HCT116 (cell line): ENCODE measurements around the gene HMX1. TPM values are rescaled to one million over a fixed set of nuclear protein-coding genes. Genes with fewer than 3 reads are reported as not detected.

ENCODE experiments used
- ATAC-seq: fragments of 200-7000 bp; cut with Tn5 transposase; 2 replicates; pipeline ENCODE4 v1.9.1; 2020; ENCODE audit warnings: mild to moderate bottlenecking, moderate library complexity
- BruUV-seq: library from RNA; stranded (reverse); fragments of 400-500 nt; replicated peaks from 2 replicates; lab custom pipeline; 2021; lab: Mats Ljungman, UMichigan
- CTCF ChIA-PET: fragments of 300-600 bp; sonication (Branson Sonifier 250); formaldehyde crosslinking; loops from one replicate; lab custom pipeline; 2021; ENCODE audit warnings: antibody characterized with exemption; lab: Charles Lee
- POLR2A ChIA-PET: fragments of 300-600, 350-600 bp; sonication (Branson Sonifier 250); formaldehyde crosslinking; loops from one replicate; lab custom pipeline; 2021; ENCODE audit warnings: antibody characterized with exemption; lab: Charles Lee
- RAD21 ChIA-PET, 2 experiments: fragments of 300-600 bp; sonication (Branson Sonifier 250); formaldehyde crosslinking; loops; one replicate each; lab custom pipeline; 2023; ENCODE audit warnings: low total read pairs in 2 of 2; ENCODE audit not compliant: uncharacterized antibody in 2 of 2, unreplicated experiment in 2 of 2, low non-redundant PET in 1 of 2; lab: Charles Lee
- DNase-seq: peaks from one replicate; pipeline ENCODE4 v3.0.0-alpha.2; 2010; ENCODE audit warnings: low read depth, low spot score
- H2AFZ ChIP-seq: fragments of 200-600 bp; shearing (Covaris generic), sonication (generic); 2 replicates; pipeline ENCODE4 v1.6.1; 2017; ENCODE audit warnings: low read depth, mixed run types, mixed read lengths, antibody characterized with exemption, low read length; ENCODE audit not compliant: poor library complexity, severe bottlenecking
- H3K27ac ChIP-seq: 2 replicates; pipeline ENCODE4 v1.5.1; 2012; ENCODE audit warnings: low read depth, low read length
- H3K27me3 ChIP-seq: fragments of 200-600 bp; sonication (generic); 2 replicates; pipeline ENCODE4 v1.6.1; 2016; ENCODE audit warnings: mixed run types, low read length, mixed read lengths; ENCODE audit not compliant: insufficient read depth
- H3K36me3 ChIP-seq, 2 experiments: fragments of 200-500 bp in 1 of 2; fragments of 200-600 bp in 1 of 2; sonication (Bioruptor generic) in 1 of 2; sonication (generic) in 1 of 2; 2 replicates each; pipeline versions ENCODE4 v1.5.1 to v1.6.1; 2014 to 2016; ENCODE audit warnings: low read length in 2 of 2, inconsistent platforms in 1 of 2, mixed read lengths in 1 of 2, mixed run types in 1 of 2; ENCODE audit not compliant: insufficient read depth in 2 of 2, control insufficient read depth in 1 of 2
- H3K4me1 ChIP-seq, 2 experiments: fragments of 200-600 bp in 1 of 2; sonication (generic) in 1 of 2; 2 replicates each; pipeline versions ENCODE4 v1.5.1 to v1.6.1; 2012 to 2017; ENCODE audit warnings: low read length in 2 of 2, inconsistent platforms in 1 of 2, mild to moderate bottlenecking in 1 of 2, mixed read lengths in 1 of 2, mixed run types in 1 of 2, moderate library complexity in 1 of 2; ENCODE audit not compliant: insufficient read depth in 2 of 2, control insufficient read depth in 1 of 2
- H3K4me2 ChIP-seq: fragments of 200-600 bp; sonication (generic); 2 replicates; pipeline ENCODE4 v1.6.1; 2017; ENCODE audit warnings: mixed run types, low read length, mixed read lengths
- H3K4me3 ChIP-seq, 2 experiments: fragments of 200-600 bp in 1 of 2; sonication (generic) in 1 of 2; replicated peaks in 1 of 2; 2 replicates each; pipeline ENCODE4 v1.5.1; 2011 to 2016; ENCODE audit warnings: low read length in 2 of 2, control low read depth in 1 of 2, low read depth in 1 of 2, mild to moderate bottlenecking in 1 of 2, mixed read lengths in 1 of 2, mixed run types in 1 of 2
- H3K79me2 ChIP-seq: fragments of 200-600 bp; sonication (generic); 2 replicates; pipeline ENCODE4 v1.6.1; 2017; ENCODE audit warnings: mild to moderate bottlenecking, mixed run types, low read length, moderate library complexity, mixed read lengths; ENCODE audit not compliant: insufficient read depth
- H3K9ac ChIP-seq: fragments of 200-600 bp; sonication (generic); 2 replicates; pipeline ENCODE4 v1.6.1; 2016; ENCODE audit warnings: low read length, mixed read lengths
- H3K9me2 ChIP-seq: fragments of 200-600 bp; sonication (generic), shearing (Covaris generic); 2 replicates; pipeline ENCODE4 v1.6.1; 2017; ENCODE audit warnings: mixed run types, mild to moderate bottlenecking, moderate library complexity; ENCODE audit not compliant: insufficient read depth
- H3K9me3 ChIP-seq, 2 experiments: fragments of 200-500 bp in 1 of 2; fragments of 200-600 bp in 1 of 2; sonication (Bioruptor generic) in 1 of 2; sonication (generic) in 1 of 2; 2 replicates each; pipeline ENCODE4 v1.6.1; 2014 to 2017; ENCODE audit warnings: low read length in 2 of 2, mixed read lengths in 2 of 2, inconsistent platforms in 1 of 2, low read depth in 1 of 2, mild to moderate bottlenecking in 1 of 2, mixed run types in 1 of 2, moderate library complexity in 1 of 2; ENCODE audit not compliant: control insufficient read depth in 1 of 2, insufficient read depth in 1 of 2
- H4K20me1 ChIP-seq: fragments of 200-600 bp; sonication (generic), shearing (Covaris generic); 2 replicates; pipeline ENCODE4 v1.6.1; 2017; ENCODE audit warnings: mixed run types, mild to moderate bottlenecking, moderate library complexity; ENCODE audit not compliant: insufficient read depth
- CBX3 ChIP-seq: IDR thresholded peaks from 2 replicates; pipeline ENCODE4 v1.6.1; 2012; ENCODE audit warnings: low read depth
- EGR1 ChIP-seq: IDR thresholded peaks from 2 replicates; pipeline ENCODE4 v1.6.1; 2012; ENCODE audit warnings: low read depth
- ELF1 ChIP-seq: IDR thresholded peaks from 2 replicates; pipeline ENCODE4 v1.6.1; 2012; ENCODE audit warnings: low read depth, borderline replicate concordance
- EZH2 ChIP-seq: fragments of 200-600 bp; sonication (generic); IDR thresholded peaks from 2 replicates; pipeline ENCODE4 v1.6.1; 2017; ENCODE audit warnings: antibody characterized with exemption, mixed run types
- EZH2phosphoT487 ChIP-seq: fragments of 200-600 bp; IDR thresholded peaks from 2 replicates; pipeline ENCODE4 v1.6.1; 2018; ENCODE audit warnings: antibody characterized with exemption, borderline replicate concordance
- JUND ChIP-seq: IDR thresholded peaks from 2 replicates; pipeline ENCODE4 v1.6.1; 2012
- POLR2A ChIP-seq: IDR thresholded peaks from 2 replicates; pipeline ENCODE4 v1.7.0; 2011; ENCODE audit warnings: borderline replicate concordance; ENCODE audit not compliant: insufficient read depth, insufficient read length; ENCODE audit errors: extremely low read depth
- POLR2AphosphoS5 ChIP-seq: IDR thresholded peaks from 2 replicates; pipeline ENCODE4 v1.6.1; 2011; ENCODE audit warnings: mild to moderate bottlenecking, low read depth, low read length, moderate library complexity
- RAD21 ChIP-seq: IDR thresholded peaks from 2 replicates; pipeline ENCODE4 v1.6.1; 2012; ENCODE audit warnings: low read depth, mild to moderate bottlenecking
- SIN3A ChIP-seq: IDR thresholded peaks from 2 replicates; pipeline ENCODE4 v1.6.1; 2012; ENCODE audit warnings: low read depth
- SP1 ChIP-seq: IDR thresholded peaks from 2 replicates; pipeline ENCODE4 v1.6.1; 2012; ENCODE audit warnings: low read depth
- TCF7L2 ChIP-seq: IDR thresholded peaks from 2 replicates; pipeline ENCODE4 v1.7.0; 2011; ENCODE audit warnings: borderline replicate concordance, inconsistent platforms; ENCODE audit not compliant: insufficient read depth, insufficient read length; ENCODE audit errors: extremely low read depth
- ZFX ChIP-seq: fragments of 450-650 bp; IDR thresholded peaks from 2 replicates; pipeline ENCODE4 v1.6.1; 2017
- ZNF274 ChIP-seq: fragments of 200-500 bp; sonication (Bioruptor generic); IDR thresholded peaks from 2 replicates; pipeline ENCODE4 v1.6.1; 2014; ENCODE audit warnings: mild to moderate bottlenecking, low read depth, low read length, inconsistent platforms
- intact Hi-C: fragments of 100-400 bp; cut with micrococcal nuclease; formaldehyde crosslinking; loops from 2 replicates; pipeline ENCODE4 v1.10.0; 2022
- total RNA-seq: library from RNA; stranded (reverse); gene quantifications from one replicate; pipeline ENCODE4 v1.2.1, GENCODE V29; 2021; ENCODE audit not compliant: unreplicated experiment
- TF ChIP-seq, protein P1 (sequence below): IDR thresholded peaks from 2 replicates; pipeline ENCODE4 v1.6.1; 2011; ENCODE audit warnings: mild to moderate bottlenecking, low read length, moderate library complexity; ENCODE audit not compliant: insufficient replicate concordance; ENCODE audit errors: extremely low read depth
- TF ChIP-seq, protein P2 (sequence below): IDR thresholded peaks from 2 replicates; pipeline ENCODE4 v1.6.1; 2012; ENCODE audit warnings: low read depth
- TF ChIP-seq, protein P3 (sequence below), 3 experiments: fragments of 200-600 bp in 1 of 3; sonication (generic) in 1 of 3; IDR thresholded peaks in 2 of 3; conservative IDR thresholded peaks in 1 of 3; 2 replicates each; pipeline ENCODE4 v1.5.1; 2012 to 2017; ENCODE audit warnings: low read depth in 2 of 3, low read length in 2 of 3, antibody characterized with exemption in 1 of 3, borderline replicate concordance in 1 of 3, control low read depth in 1 of 3, mild to moderate bottlenecking in 1 of 3, mixed read lengths in 1 of 3, mixed run types in 1 of 3, moderate library complexity in 1 of 3; ENCODE audit not compliant: insufficient read depth in 1 of 3
- TF ChIP-seq, protein P4 (sequence below): IDR thresholded peaks from 2 replicates; pipeline ENCODE4 v1.6.1; 2012
- TF ChIP-seq, protein P5 (sequence below): IDR thresholded peaks from 2 replicates; pipeline ENCODE4 v1.6.1; 2012

HMX1 gene
- total RNA-seq, 1 experiment from 2014 or later: 0.39 TPM

DNA sequence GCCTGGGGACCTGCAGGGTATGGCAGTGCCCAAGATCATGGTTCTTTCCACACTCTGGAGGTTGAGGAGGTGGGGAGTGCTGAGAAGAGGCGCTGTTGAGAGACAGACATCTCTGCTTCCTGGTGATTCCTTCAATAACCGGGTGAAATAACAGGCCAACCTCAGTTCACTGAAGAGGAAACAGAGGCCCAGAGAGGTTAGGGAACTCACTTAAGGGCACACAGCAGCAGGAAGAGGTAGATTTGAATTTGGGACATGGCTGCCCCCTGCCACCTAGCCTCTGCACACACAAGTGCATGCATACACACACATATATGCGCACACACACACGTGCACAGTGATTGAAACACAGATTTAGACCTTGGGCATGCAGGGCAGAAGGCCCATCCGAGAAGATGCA is 24.9 kb upstream of the HMX1 start:
- no peaks in the 10 kb centered on the region for H3K9me2 ChIP-seq
- peaks cover 2 to 5% of the 10 kb centered on the region in 2 experiments; a peak in 2 of 4 replicates for H3K9me3 ChIP-seq
- H3K9ac ChIP-seq: no peak overlapping the region
- RAD21 ChIA-PET: no interaction called here
- H3K36me3 ChIP-seq: no peaks in the 10 kb centered on the region
- no peak overlapping the region for H3K4me3 ChIP-seq
- H3K27me3 ChIP-seq: no peaks in the 10 kb centered on the region
- ATAC-seq: no peak
- POLR2A ChIA-PET: no interaction called here
- CTCF ChIA-PET: interaction anchor here (1.1 kb wide), 1 partner anchor 11 kb away, joined by 3 read pairs; no protein-coding TSS in a partner anchor
- H3K4me1 ChIP-seq: peaks cover 0 to 4% of the 10 kb centered on the region in 2 experiments; a peak in 1 of 4 replicates
- intact Hi-C loops: no loop called here
- TF ChIP-seq ZNF274 (no peak), EZH2 (no peak), POLR2AphosphoS5 (no peak), ELF1 (no peak), POLR2A (no peak), TCF7L2 (no peak), SP1 (no peak), EZH2phosphoT487 (no peak), CBX3 (no peak), JUND (no peak), EGR1 (no peak), SIN3A (no peak), RAD21 (no peak), ZFX (no peak)
- TF ChIP-seq, protein P1, sequence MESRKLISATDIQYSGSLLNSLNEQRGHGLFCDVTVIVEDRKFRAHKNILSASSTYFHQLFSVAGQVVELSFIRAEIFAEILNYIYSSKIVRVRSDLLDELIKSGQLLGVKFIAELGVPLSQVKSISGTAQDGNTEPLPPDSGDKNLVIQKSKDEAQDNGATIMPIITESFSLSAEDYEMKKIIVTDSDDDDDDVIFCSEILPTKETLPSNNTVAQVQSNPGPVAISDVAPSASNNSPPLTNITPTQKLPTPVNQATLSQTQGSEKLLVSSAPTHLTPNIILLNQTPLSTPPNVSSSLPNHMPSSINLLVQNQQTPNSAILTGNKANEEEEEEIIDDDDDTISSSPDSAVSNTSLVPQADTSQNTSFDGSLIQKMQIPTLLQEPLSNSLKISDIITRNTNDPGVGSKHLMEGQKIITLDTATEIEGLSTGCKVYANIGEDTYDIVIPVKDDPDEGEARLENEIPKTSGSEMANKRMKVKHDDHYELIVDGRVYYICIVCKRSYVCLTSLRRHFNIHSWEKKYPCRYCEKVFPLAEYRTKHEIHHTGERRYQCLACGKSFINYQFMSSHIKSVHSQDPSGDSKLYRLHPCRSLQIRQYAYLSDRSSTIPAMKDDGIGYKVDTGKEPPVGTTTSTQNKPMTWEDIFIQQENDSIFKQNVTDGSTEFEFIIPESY: no peak
- TF ChIP-seq, protein P2, sequence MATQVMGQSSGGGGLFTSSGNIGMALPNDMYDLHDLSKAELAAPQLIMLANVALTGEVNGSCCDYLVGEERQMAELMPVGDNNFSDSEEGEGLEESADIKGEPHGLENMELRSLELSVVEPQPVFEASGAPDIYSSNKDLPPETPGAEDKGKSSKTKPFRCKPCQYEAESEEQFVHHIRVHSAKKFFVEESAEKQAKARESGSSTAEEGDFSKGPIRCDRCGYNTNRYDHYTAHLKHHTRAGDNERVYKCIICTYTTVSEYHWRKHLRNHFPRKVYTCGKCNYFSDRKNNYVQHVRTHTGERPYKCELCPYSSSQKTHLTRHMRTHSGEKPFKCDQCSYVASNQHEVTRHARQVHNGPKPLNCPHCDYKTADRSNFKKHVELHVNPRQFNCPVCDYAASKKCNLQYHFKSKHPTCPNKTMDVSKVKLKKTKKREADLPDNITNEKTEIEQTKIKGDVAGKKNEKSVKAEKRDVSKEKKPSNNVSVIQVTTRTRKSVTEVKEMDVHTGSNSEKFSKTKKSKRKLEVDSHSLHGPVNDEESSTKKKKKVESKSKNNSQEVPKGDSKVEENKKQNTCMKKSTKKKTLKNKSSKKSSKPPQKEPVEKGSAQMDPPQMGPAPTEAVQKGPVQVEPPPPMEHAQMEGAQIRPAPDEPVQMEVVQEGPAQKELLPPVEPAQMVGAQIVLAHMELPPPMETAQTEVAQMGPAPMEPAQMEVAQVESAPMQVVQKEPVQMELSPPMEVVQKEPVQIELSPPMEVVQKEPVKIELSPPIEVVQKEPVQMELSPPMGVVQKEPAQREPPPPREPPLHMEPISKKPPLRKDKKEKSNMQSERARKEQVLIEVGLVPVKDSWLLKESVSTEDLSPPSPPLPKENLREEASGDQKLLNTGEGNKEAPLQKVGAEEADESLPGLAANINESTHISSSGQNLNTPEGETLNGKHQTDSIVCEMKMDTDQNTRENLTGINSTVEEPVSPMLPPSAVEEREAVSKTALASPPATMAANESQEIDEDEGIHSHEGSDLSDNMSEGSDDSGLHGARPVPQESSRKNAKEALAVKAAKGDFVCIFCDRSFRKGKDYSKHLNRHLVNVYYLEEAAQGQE: no peak
- TF ChIP-seq, protein P3, sequence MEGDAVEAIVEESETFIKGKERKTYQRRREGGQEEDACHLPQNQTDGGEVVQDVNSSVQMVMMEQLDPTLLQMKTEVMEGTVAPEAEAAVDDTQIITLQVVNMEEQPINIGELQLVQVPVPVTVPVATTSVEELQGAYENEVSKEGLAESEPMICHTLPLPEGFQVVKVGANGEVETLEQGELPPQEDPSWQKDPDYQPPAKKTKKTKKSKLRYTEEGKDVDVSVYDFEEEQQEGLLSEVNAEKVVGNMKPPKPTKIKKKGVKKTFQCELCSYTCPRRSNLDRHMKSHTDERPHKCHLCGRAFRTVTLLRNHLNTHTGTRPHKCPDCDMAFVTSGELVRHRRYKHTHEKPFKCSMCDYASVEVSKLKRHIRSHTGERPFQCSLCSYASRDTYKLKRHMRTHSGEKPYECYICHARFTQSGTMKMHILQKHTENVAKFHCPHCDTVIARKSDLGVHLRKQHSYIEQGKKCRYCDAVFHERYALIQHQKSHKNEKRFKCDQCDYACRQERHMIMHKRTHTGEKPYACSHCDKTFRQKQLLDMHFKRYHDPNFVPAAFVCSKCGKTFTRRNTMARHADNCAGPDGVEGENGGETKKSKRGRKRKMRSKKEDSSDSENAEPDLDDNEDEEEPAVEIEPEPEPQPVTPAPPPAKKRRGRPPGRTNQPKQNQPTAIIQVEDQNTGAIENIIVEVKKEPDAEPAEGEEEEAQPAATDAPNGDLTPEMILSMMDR (IDR thresholded peaks at IDR 0.05 in 2 of 3, conservative IDR thresholded peaks at IDR 0.05 in 1 of 3; ENCODE audit: borderline replicate concordance in 1 of 3, insufficient read depth in 1 of 3, low read depth in 2 of 3, low read length in 2 of 3): no peak
- TF ChIP-seq, protein P4, sequence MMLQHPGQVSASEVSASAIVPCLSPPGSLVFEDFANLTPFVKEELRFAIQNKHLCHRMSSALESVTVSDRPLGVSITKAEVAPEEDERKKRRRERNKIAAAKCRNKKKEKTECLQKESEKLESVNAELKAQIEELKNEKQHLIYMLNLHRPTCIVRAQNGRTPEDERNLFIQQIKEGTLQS: no peak
- TF ChIP-seq, protein P5, sequence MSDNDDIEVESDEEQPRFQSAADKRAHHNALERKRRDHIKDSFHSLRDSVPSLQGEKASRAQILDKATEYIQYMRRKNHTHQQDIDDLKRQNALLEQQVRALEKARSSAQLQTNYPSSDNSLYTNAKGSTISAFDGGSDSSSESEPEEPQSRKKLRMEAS: no peak
- TF ChIP-seq, all 23 proteins: peak for 0
- no peaks in the 10 kb centered on the region for H4K20me1 ChIP-seq
- H3K27ac ChIP-seq: no peak overlapping the region
- H3K4me2 ChIP-seq: no peak overlapping the region
- no peaks in the 10 kb centered on the region for H3K79me2 ChIP-seq
- no peak overlapping the region for H2AFZ ChIP-seq
- no TSS peak for BruUV-seq
- DNase-seq: no peak
